ENCODE data around the gene VCL. TPM values are rescaled to one million over a fixed set of nuclear protein-coding genes. Genes with fewer than 3 reads are reported as not detected.
A peak's percentile ranks its signal among the peaks of the same experiment; 100 is the strongest.

The VCL gene
- total and polyA plus RNA-seq, 4 experiments from 2014 or later = 29.6 to 60.3 (median 38.9) TPM

- peak overlapping the region; percentile 2 for H3K27ac ChIP-seq (ENCODE audit: low read depth, low read length)
- no peaks in the 10 kb centered on the region for H3K27me3 ChIP-seq (ENCODE audit: insufficient read depth, low read length)
- intact Hi-C loops (cut with micrococcal nuclease) = no loop called here
- Mint-ChIP-seq H3K9me3 (peaks cover 0 to 2% (median 0%) of the 10 kb centered on the region in 8 donors), H3K4me1 (peaks cover 0 to 8% (median 1%) of the 10 kb centered on the region in 4 donors), H3K36me3 (peaks cover 74 to 91% of the 10 kb centered on the region in 2 donors), H3K27me3 (no peaks in the 10 kb centered on the region), H3K4me3 (no peak overlapping the region), H3K27ac (peak overlapping the region; percentile 1 to 81 (median 72))
- H3K4me3 ChIP-seq (ENCODE audit: low read length in 2 of 2) = no peak overlapping the region
- no peaks in the 10 kb centered on the region for H3K4me1 ChIP-seq (ENCODE audit: insufficient read depth, low read length)
- CTCF ChIA-PET (ENCODE audit: partially characterized antibody) = no interaction called here
- peaks cover 70% of the 10 kb centered on the region for H3K36me3 ChIP-seq (ENCODE audit: insufficient read depth, low read length)
- POLR2A ChIA-PET (ENCODE audit: partially characterized antibody) = no interaction called here
- no peak for DNase-seq
- no peaks in the 10 kb centered on the region for H3K9me3 ChIP-seq (ENCODE audit: control insufficient read depth in 1 of 2, low read length in 2 of 2)
These were observed 120.9 kb downstream of the VCL start for GRCh38 chr10:74118804-74119203.

GRCh38 chr10:74120911-74121310 lies 123.0 kb downstream of the VCL start:
- ChIA-PET CTCF (ENCODE audit: partially characterized antibody) (interaction anchor here (0.8 to 1.0 kb wide), 2 partner anchors 93 to 162 kb away, joined by 3 to 4 read pairs; no protein-coding TSS in a partner anchor), POLR2A (ENCODE audit: partially characterized antibody) (no interaction called here)
- no peak overlapping the region for H3K4me3 Mint-ChIP-seq
- H3K4me1 Mint-ChIP-seq = no peaks in the 10 kb centered on the region
- peaks cover 68% of the 10 kb centered on the region for H3K36me3 ChIP-seq (ENCODE audit: insufficient read depth, low read length)
- H3K27me3 ChIP-seq (ENCODE audit: insufficient read depth, low read length) = no peaks in the 10 kb centered on the region
- H3K36me3 Mint-ChIP-seq = peaks cover 72 to 90% of the 10 kb centered on the region in 2 donors
- H3K4me3 ChIP-seq (ENCODE audit: low read length in 2 of 2) = no peak overlapping the region
- H3K27me3 Mint-ChIP-seq = no peaks in the 10 kb centered on the region
- no peaks in the 10 kb centered on the region for H3K9me3 ChIP-seq (ENCODE audit: control insufficient read depth in 1 of 2, low read length in 2 of 2)
- H3K27ac ChIP-seq (ENCODE audit: low read depth, low read length) = no peak overlapping the region
- intact Hi-C loops (cut with micrococcal nuclease) = no loop called here
- H3K4me1 ChIP-seq (ENCODE audit: insufficient read depth, low read length) = no peaks in the 10 kb centered on the region
- H3K27ac Mint-ChIP-seq = peak overlapping the region in 5 of 7 donors; percentile 15 to 48 (median 25)
- no peak for DNase-seq
- H3K9me3 Mint-ChIP-seq = peaks cover 0 to 2% (median 0%) of the 10 kb centered on the region in 8 donors

GRCh38 chr10:74121368-74121767 lies 123.5 kb downstream of the VCL start:
- Mint-ChIP-seq H3K36me3 (peaks cover 72 to 90% of the 10 kb centered on the region in 2 donors), H3K27ac (peak overlapping the region in 5 of 7 donors; percentile 15 to 48 (median 25)), H3K4me3 (no peak overlapping the region), H3K27me3 (no peaks in the 10 kb centered on the region), H3K4me1 (no peaks in the 10 kb centered on the region), H3K9me3 (peaks cover 0 to 2% (median 0%) of the 10 kb centered on the region in 8 donors)
- no peak for DNase-seq
- H3K9me3 ChIP-seq (ENCODE audit: control insufficient read depth in 1 of 2, low read length in 2 of 2) = no peaks in the 10 kb centered on the region
- H3K27ac ChIP-seq (ENCODE audit: low read depth, low read length) = no peak overlapping the region
- H3K27me3 ChIP-seq (ENCODE audit: insufficient read depth, low read length) = no peaks in the 10 kb centered on the region
- intact Hi-C loops (cut with micrococcal nuclease) = no loop called here
- H3K36me3 ChIP-seq (ENCODE audit: insufficient read depth, low read length) = peaks cover 69% of the 10 kb centered on the region
- ChIA-PET CTCF (ENCODE audit: partially characterized antibody) (interaction anchor here (0.8 kb wide), 2 partner anchors 113 to 163 kb away, joined by 3 to 4 read pairs; no protein-coding TSS in a partner anchor), POLR2A (ENCODE audit: partially characterized antibody) (interaction anchor here (0.9 kb wide), 1 partner anchor 11 kb away, joined by 3 read pairs; no protein-coding TSS in a partner anchor)
- H3K4me3 ChIP-seq (ENCODE audit: low read length in 2 of 2) = no peak overlapping the region
- no peaks in the 10 kb centered on the region for H3K4me1 ChIP-seq (ENCODE audit: insufficient read depth, low read length)

GRCh38 chr10:74122060-74122459 lies 124.1 kb downstream of the VCL start:
- Histone ChIP-seq H3K4me1 (ENCODE audit: insufficient read depth, low read length) (no peaks in the 10 kb centered on the region), H3K4me3 (ENCODE audit: low read length in 2 of 2) (no peak overlapping the region), H3K27me3 (ENCODE audit: insufficient read depth, low read length) (no peaks in the 10 kb centered on the region), H3K9me3 (ENCODE audit: control insufficient read depth in 1 of 2, low read length in 2 of 2) (no peaks in the 10 kb centered on the region), H3K36me3 (ENCODE audit: insufficient read depth, low read length) (peaks cover 70% of the 10 kb centered on the region), H3K27ac (ENCODE audit: low read depth, low read length) (no peak overlapping the region)
- Mint-ChIP-seq H3K27me3 (no peaks in the 10 kb centered on the region), H3K27ac (peak overlapping the region in 5 of 7 donors; percentile 35 to 66 (median 53)), H3K4me1 (no peaks in the 10 kb centered on the region), H3K9me3 (peaks cover 0 to 2% (median 0%) of the 10 kb centered on the region in 8 donors), H3K36me3 (peaks cover 66 to 87% of the 10 kb centered on the region in 2 donors), H3K4me3 (no peak overlapping the region)
- intact Hi-C loops (cut with micrococcal nuclease) = no loop called here
- ChIA-PET POLR2A (ENCODE audit: partially characterized antibody) (interaction anchor here (0.9 kb wide), 1 partner anchor 12 kb away, joined by 3 read pairs; no protein-coding TSS in a partner anchor), CTCF (ENCODE audit: partially characterized antibody) (interaction anchor here (0.8 to 5.6 kb wide), 3 partner anchors 92 to 113 kb away, joined by 3 to 39 read pairs (median 12); no protein-coding TSS in a partner anchor)
- no peak for DNase-seq

DNA sequence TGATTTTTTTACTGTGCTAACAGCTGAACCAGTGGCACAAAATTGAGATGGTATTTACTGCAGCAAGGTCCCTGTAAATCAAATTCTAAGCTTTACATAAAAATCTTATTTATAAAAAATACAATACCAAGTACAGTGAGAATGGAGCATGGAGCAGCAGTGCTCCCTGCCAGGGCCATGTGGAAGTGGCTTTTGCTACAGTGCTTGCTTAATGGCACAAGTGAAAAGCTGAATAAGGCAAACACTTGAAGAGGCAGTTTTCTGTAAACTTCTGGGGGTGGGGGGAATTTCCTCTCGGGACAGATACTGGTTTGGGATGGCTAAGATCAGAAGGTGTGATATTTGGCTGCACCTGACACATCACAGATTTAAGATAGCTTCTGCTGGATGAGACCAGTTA lies 125.2 kb downstream of the VCL start:
- H3K9me3 ChIP-seq (ENCODE audit: control insufficient read depth in 1 of 2, low read length in 2 of 2) = no peaks in the 10 kb centered on the region
- POLR2A ChIA-PET (ENCODE audit: partially characterized antibody) = interaction anchor here (1.4 to 2.3 kb wide), 2 partner anchors 28 to 53 kb away, joined by 4 to 7 read pairs; partner anchors contain the start of genes ADK and AP3M1
- H3K36me3 Mint-ChIP-seq = peaks cover 62 to 80% of the 10 kb centered on the region in 2 donors
- H3K9me3 Mint-ChIP-seq = peaks cover 0 to under 1% (median 0%) of the 10 kb centered on the region in 8 donors
- H3K4me1 Mint-ChIP-seq = no peaks in the 10 kb centered on the region
- H3K27me3 Mint-ChIP-seq = no peaks in the 10 kb centered on the region
- peaks cover 67% of the 10 kb centered on the region for H3K36me3 ChIP-seq (ENCODE audit: insufficient read depth, low read length)
- CTCF ChIA-PET (ENCODE audit: partially characterized antibody) = interaction anchor here (1.1 to 5.6 kb wide), 5 partner anchors 24 to 183 kb away, joined by 4 to 39 read pairs (median 7); no protein-coding TSS in a partner anchor
- no peaks in the 10 kb centered on the region for H3K4me1 ChIP-seq (ENCODE audit: insufficient read depth, low read length)
- H3K4me3 ChIP-seq (ENCODE audit: low read length in 2 of 2) = no peak overlapping the region
- H3K27ac ChIP-seq (ENCODE audit: low read depth, low read length) = no peak overlapping the region
- peak overlapping the region in 4 of 7 donors; percentile 44 to 81 (median 53) for H3K27ac Mint-ChIP-seq
- no peak overlapping the region for H3K4me3 Mint-ChIP-seq
- H3K27me3 ChIP-seq (ENCODE audit: insufficient read depth, low read length) = no peaks in the 10 kb centered on the region
- no peak for DNase-seq
- intact Hi-C loops (cut with micrococcal nuclease) = no loop called here

GRCh38 chr10:74133923-74134820 lies 136.3 kb downstream of the VCL start:
- intact Hi-C loops (cut with micrococcal nuclease) = no loop called here

GRCh38 chr10:74135452-74135851 lies 137.5 kb downstream of the VCL start:
- Histone ChIP-seq H3K4me1 (ENCODE audit: insufficient read depth, low read length) (no peaks in the 10 kb centered on the region), H3K9me3 (ENCODE audit: control insufficient read depth in 1 of 2, low read length in 2 of 2) (no peaks in the 10 kb centered on the region), H3K27me3 (ENCODE audit: insufficient read depth, low read length) (no peaks in the 10 kb centered on the region), H3K27ac (ENCODE audit: low read depth, low read length) (no peak overlapping the region), H3K4me3 (ENCODE audit: low read length in 2 of 2) (no peak overlapping the region), H3K36me3 (ENCODE audit: insufficient read depth, low read length) (peaks cover 25% of the 10 kb centered on the region)
- Mint-ChIP-seq H3K9me3 (peaks cover 0 to 2% (median 0%) of the 10 kb centered on the region in 8 donors), H3K27ac (no peak overlapping the region), H3K4me1 (peaks cover 0 to 6% (median under 1%) of the 10 kb centered on the region in 4 donors), H3K4me3 (no peak overlapping the region), H3K36me3 (peaks cover 35 to 53% of the 10 kb centered on the region in 2 donors), H3K27me3 (no peaks in the 10 kb centered on the region)
- intact Hi-C loops (cut with micrococcal nuclease) = no loop called here
- ChIA-PET POLR2A (ENCODE audit: partially characterized antibody) (no interaction called here), CTCF (ENCODE audit: partially characterized antibody) (no interaction called here)
- DNase-seq = no peak

More at GRCh38 chr10:74133923-74134820, 136.3 kb downstream of the VCL start:
- Histone ChIP-seq H3K27me3 (ENCODE audit: insufficient read depth, low read length) (no peaks in the 10 kb centered on the region), H3K4me3 (ENCODE audit: low read length in 2 of 2) (no peak overlapping the region), H3K4me1 (ENCODE audit: insufficient read depth, low read length) (no peaks in the 10 kb centered on the region), H3K27ac (ENCODE audit: low read depth, low read length) (no peak overlapping the region), H3K36me3 (ENCODE audit: insufficient read depth, low read length) (peaks cover 31% of the 10 kb centered on the region), H3K9me3 (ENCODE audit: control insufficient read depth in 1 of 2, low read length in 2 of 2) (no peaks in the 10 kb centered on the region)
- POLR2A ChIA-PET (ENCODE audit: partially characterized antibody) = no interaction called here
- Mint-ChIP-seq H3K4me1 (peaks cover 0 to 5% (median 0%) of the 10 kb centered on the region in 4 donors), H3K4me3 (no peak overlapping the region), H3K27ac (peak overlapping the region in 2 of 7 donors; percentile 30 to 41), H3K9me3 (peaks cover 0 to 2% (median 0%) of the 10 kb centered on the region in 8 donors), H3K36me3 (peaks cover 42 to 61% of the 10 kb centered on the region in 2 donors), H3K27me3 (no peaks in the 10 kb centered on the region)
- DNase-seq = no peak
- CTCF ChIA-PET (ENCODE audit: partially characterized antibody) = interaction anchor here (1.3 to 2.1 kb wide), 2 partner anchors 9 to 79 kb away, joined by 4 to 8 read pairs; no protein-coding TSS in a partner anchor

All from CD4-positive, alpha-beta memory T cell (primary cell).